ENCODE data around the gene FATE1. TPM values are rescaled to one million over a fixed set of nuclear protein-coding genes. Genes with fewer than 3 reads are reported as not detected.

Gene FATE1
- total RNA-seq, 1 donor from 2014 or later = not detected

- peak; percentile 66 for FAIRE-seq
- H3K4me2 ChIP-seq (ENCODE audit: low read length) = no peak overlapping the region
- H3K27ac ChIP-seq (ENCODE audit: low read depth, low read length) = no peak overlapping the region
- H3K4me1 Mint-ChIP-seq (ENCODE audit: low read depth, unreplicated experiment) = no peaks in the 10 kb centered on the region
- no peak for DNase-seq (ENCODE audit: low read depth)
- H3K27me3 ChIP-seq (ENCODE audit: insufficient read depth, low read length) = no peaks in the 10 kb centered on the region
- H3K27me3 Mint-ChIP-seq (ENCODE audit: low read depth, unreplicated experiment) = peaks cover 24% of the 10 kb centered on the region
- H3K4me1 ChIP-seq (ENCODE audit: insufficient read depth, low read length) = peaks cover 6% of the 10 kb centered on the region
- no peaks in the 10 kb centered on the region for H3K9me3 Mint-ChIP-seq (ENCODE audit: unreplicated experiment)
- H3K9me3 ChIP-seq (ENCODE audit: insufficient read depth, low read depth, low read length) = no peaks in the 10 kb centered on the region
- no peak overlapping the region for H2AFZ ChIP-seq (ENCODE audit: low read depth, low read length)
- H3K4me3 Mint-ChIP-seq (ENCODE audit: unreplicated experiment) = no peak overlapping the region
- no peaks in the 10 kb centered on the region for H3K79me2 ChIP-seq (ENCODE audit: insufficient read depth, low read length)
- H4K20me1 ChIP-seq (ENCODE audit: insufficient read depth, low read length) = no peaks in the 10 kb centered on the region
- H3K36me3 Mint-ChIP-seq (ENCODE audit: low read depth, unreplicated experiment) = no peaks in the 10 kb centered on the region
- no peaks in the 10 kb centered on the region for H3K36me3 ChIP-seq (ENCODE audit: insufficient read depth, low read length)
- no peak overlapping the region for H3K27ac Mint-ChIP-seq (ENCODE audit: unreplicated experiment)
- TF ChIP-seq EZH2 (IDR thresholded peaks at IDR 0.05; ENCODE audit: insufficient read depth, low read length) = no peak
- TF ChIP-seq CTCF (IDR thresholded peaks at IDR 0.05; ENCODE audit: insufficient read depth, low read depth, low read length) = no peak
- H3K9ac ChIP-seq (ENCODE audit: low read length) = no peak overlapping the region
- no peak overlapping the region for H3K4me3 ChIP-seq (ENCODE audit: insufficient read depth, low read depth, low read length)
Observed at GRCh38 chrX:151759041-151759708, 43.3 kb downstream of the FATE1 start.

- no peaks in the 10 kb centered on the region for H3K4me1 ChIP-seq (ENCODE audit: insufficient read depth, low read length)
- H3K9me3 ChIP-seq (ENCODE audit: insufficient read depth, low read depth, low read length) = no peaks in the 10 kb centered on the region
- FAIRE-seq (peak; percentile 74), DNase-seq (ENCODE audit: low read depth) (no peak)
- TF ChIP-seq CTCF (IDR thresholded peaks at IDR 0.05; ENCODE audit: insufficient read depth, low read depth, low read length) (no peak), EZH2 (IDR thresholded peaks at IDR 0.05; ENCODE audit: insufficient read depth, low read length) (no peak)
- H3K4me3 ChIP-seq (ENCODE audit: insufficient read depth, low read depth, low read length) = no peak overlapping the region
- Mint-ChIP-seq H3K27me3 (ENCODE audit: low read depth, unreplicated experiment) (peaks cover 28% of the 10 kb centered on the region), H3K36me3 (ENCODE audit: low read depth, unreplicated experiment) (no peaks in the 10 kb centered on the region), H3K27ac (ENCODE audit: unreplicated experiment) (no peak overlapping the region), H3K4me3 (ENCODE audit: unreplicated experiment) (no peak overlapping the region), H3K4me1 (ENCODE audit: low read depth, unreplicated experiment) (no peaks in the 10 kb centered on the region), H3K9me3 (ENCODE audit: unreplicated experiment) (no peaks in the 10 kb centered on the region)
- H3K4me2 ChIP-seq (ENCODE audit: low read length) = no peak overlapping the region
- no peaks in the 10 kb centered on the region for H3K27me3 ChIP-seq (ENCODE audit: insufficient read depth, low read length)
- H2AFZ ChIP-seq (ENCODE audit: low read depth, low read length) = no peak overlapping the region
- H3K27ac ChIP-seq (ENCODE audit: low read depth, low read length) = no peak overlapping the region
- no peaks in the 10 kb centered on the region for H3K36me3 ChIP-seq (ENCODE audit: insufficient read depth, low read length)
- H4K20me1 ChIP-seq (ENCODE audit: insufficient read depth, low read length) = no peaks in the 10 kb centered on the region
- H3K79me2 ChIP-seq (ENCODE audit: insufficient read depth, low read length) = no peaks in the 10 kb centered on the region
- no peak overlapping the region for H3K9ac ChIP-seq (ENCODE audit: low read length)
Observed at GRCh38 chrX:151762802-151763201, 47.0 kb downstream of the FATE1 start.

- no peak overlapping the region for H3K4me2 ChIP-seq (ENCODE audit: low read length)
- H3K27ac Mint-ChIP-seq (ENCODE audit: unreplicated experiment) = no peak overlapping the region
- peaks cover 24% of the 10 kb centered on the region for H3K27me3 Mint-ChIP-seq (ENCODE audit: low read depth, unreplicated experiment)
- DNase-seq (ENCODE audit: low read depth) (no peak), FAIRE-seq (no peak)
- H3K79me2 ChIP-seq (ENCODE audit: insufficient read depth, low read length) = no peaks in the 10 kb centered on the region
- no peak for TF ChIP-seq CTCF (IDR thresholded peaks at IDR 0.05; ENCODE audit: insufficient read depth, low read depth, low read length)
- H4K20me1 ChIP-seq (ENCODE audit: insufficient read depth, low read length) = no peaks in the 10 kb centered on the region
- no peaks in the 10 kb centered on the region for H3K4me1 Mint-ChIP-seq (ENCODE audit: low read depth, unreplicated experiment)
- no peak overlapping the region for H3K27ac ChIP-seq (ENCODE audit: low read depth, low read length)
- H3K9me3 ChIP-seq (ENCODE audit: insufficient read depth, low read depth, low read length) = no peaks in the 10 kb centered on the region
- no peaks in the 10 kb centered on the region for H3K4me1 ChIP-seq (ENCODE audit: insufficient read depth, low read length)
- no peak overlapping the region for H3K4me3 ChIP-seq (ENCODE audit: insufficient read depth, low read depth, low read length)
- H3K36me3 Mint-ChIP-seq (ENCODE audit: low read depth, unreplicated experiment) = no peaks in the 10 kb centered on the region
- H3K36me3 ChIP-seq (ENCODE audit: insufficient read depth, low read length) = no peaks in the 10 kb centered on the region
- no peak overlapping the region for H2AFZ ChIP-seq (ENCODE audit: low read depth, low read length)
- no peak overlapping the region for H3K4me3 Mint-ChIP-seq (ENCODE audit: unreplicated experiment)
- H3K9me3 Mint-ChIP-seq (ENCODE audit: unreplicated experiment) = peaks cover 2% of the 10 kb centered on the region
- no peaks in the 10 kb centered on the region for H3K27me3 ChIP-seq (ENCODE audit: insufficient read depth, low read length)
- no peak overlapping the region for H3K9ac ChIP-seq (ENCODE audit: low read length)
Observed at GRCh38 chrX:151763711-151764110, 47.9 kb downstream of the FATE1 start.
